Effector memory CD8-positive, alpha-beta T cell (primary cell): ENCODE data around the gene FAM107A.
A peak's percentile ranks its signal among the peaks of the same experiment; 100 is the strongest.

Source experiments
- ATAC-seq: fragments of 150-1000 bp; cut with Tn5 transposase; replicated peaks from 2 replicates; pipeline ENCODE4 v1.10.0; 2021; ENCODE audit warnings: mild to moderate bottlenecking, moderate library complexity
- DNase-seq, 3 experiments: peaks; one replicate each; pipeline ENCODE4 v3.0.0; 2021
- H3K27ac Mint-ChIP-seq, 2 donors: one replicate each; pipeline ENCODE4 v1.8.0; 2022; ENCODE audit warnings: mild to moderate bottlenecking in 2 of 2, mixed read lengths in 2 of 2, moderate library complexity in 2 of 2
- H3K27me3 Mint-ChIP-seq, 2 donors: one replicate each; pipeline ENCODE4 v1.8.0; 2022; ENCODE audit warnings: mixed read lengths in 2 of 2
- H3K36me3 Mint-ChIP-seq: one replicate; pipeline ENCODE4 v1.8.0; 2022; ENCODE audit warnings: mild to moderate bottlenecking, moderate library complexity, mixed read lengths; ENCODE audit not compliant: insufficient read depth
- H3K4me1 Mint-ChIP-seq, 2 donors: one replicate each; pipeline ENCODE4 v1.8.0; 2022; ENCODE audit warnings: low read depth in 2 of 2, mixed read lengths in 2 of 2
- H3K4me3 Mint-ChIP-seq, 2 donors: one replicate each; pipeline ENCODE4 v1.8.0; 2022; ENCODE audit warnings: mild to moderate bottlenecking in 2 of 2, mixed read lengths in 2 of 2, moderate library complexity in 2 of 2
- H3K9me3 Mint-ChIP-seq, 2 donors: one replicate each; pipeline ENCODE4 v1.8.0; 2022; ENCODE audit warnings: mixed read lengths in 2 of 2

The FAM107A gene

DNA sequence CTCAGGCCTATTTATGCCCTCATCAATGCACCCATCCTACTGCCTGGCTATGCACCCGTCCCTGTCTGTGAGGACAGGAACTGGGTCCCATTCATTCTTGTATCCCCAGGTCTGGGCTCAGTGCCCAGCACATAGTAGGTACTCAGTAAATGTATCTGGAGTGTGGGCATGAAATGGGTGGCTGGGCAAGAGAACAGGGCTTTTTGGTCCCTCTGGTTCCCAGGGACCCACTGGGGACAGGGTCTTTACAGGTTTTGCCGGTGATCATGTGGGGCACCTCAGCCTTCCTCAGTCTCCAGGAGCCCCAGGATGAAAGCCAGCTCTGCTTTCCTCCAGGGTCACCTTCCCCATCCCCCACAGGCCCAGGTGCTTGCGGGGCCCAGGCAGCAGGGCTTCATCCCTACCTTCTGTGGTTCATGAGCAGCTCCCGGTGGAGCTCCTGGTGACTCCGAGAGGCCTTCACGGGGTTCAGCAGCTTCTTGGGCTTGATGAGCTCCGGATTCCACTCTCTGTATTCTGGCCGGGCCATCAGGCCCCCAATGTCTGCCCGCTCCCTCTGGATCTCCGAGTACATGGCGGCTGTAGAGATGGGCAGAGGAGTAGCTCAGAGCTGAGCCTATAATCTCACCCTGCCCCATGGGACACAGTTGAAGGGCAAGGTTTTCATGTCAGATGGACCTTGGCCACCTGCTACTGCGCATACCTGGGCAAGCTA lies 7.7 kb downstream of the FAM107A start:
- peaks cover 6% of the 10 kb centered on the region for H3K36me3 Mint-ChIP-seq
- ATAC-seq (no peak), DNase-seq (no peak)
- H3K27ac Mint-ChIP-seq = peak overlapping the region in 1 of 2 donors; percentile 67
- no peaks in the 10 kb centered on the region for H3K9me3 Mint-ChIP-seq
- H3K4me1 Mint-ChIP-seq = peaks cover 7 to 8% of the 10 kb centered on the region in 2 donors
- H3K4me3 Mint-ChIP-seq = peak overlapping the region; percentile 44 to 64
- peaks cover 6 to 43% of the 10 kb centered on the region in 2 donors for H3K27me3 Mint-ChIP-seq

DNA sequence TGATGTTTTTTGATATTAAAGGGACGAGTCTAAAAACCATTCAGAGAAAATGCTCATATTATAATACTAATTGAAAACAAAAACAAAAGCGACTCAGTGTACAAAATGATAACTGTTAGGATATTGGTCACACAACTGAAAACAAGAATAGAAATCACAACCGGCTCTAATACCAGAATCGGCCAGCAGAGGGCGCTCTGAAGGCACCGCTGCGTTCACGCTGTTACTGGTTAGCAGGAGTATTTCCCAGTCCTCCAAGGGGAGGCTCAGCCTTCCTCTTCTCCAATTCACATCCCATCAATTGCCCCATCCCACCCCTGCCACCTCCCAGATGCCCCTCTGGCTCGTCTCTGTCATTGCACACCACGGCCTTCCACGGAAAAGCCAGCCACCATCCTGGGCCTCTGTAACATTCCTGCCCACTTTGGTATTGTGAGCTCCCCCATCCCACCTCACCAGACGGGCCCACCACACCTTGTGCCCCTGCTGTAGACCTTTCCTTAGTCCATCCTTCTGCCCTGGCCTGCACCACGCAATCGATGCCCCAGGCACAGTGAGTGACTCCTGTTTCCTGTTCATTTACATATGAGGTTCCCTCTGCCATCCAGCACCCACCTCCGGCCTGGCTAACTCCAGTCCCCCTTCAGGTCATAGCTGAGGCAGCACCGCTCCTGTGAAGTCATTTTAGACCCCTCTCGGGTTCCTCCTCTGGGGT lies 8.5 kb downstream of the FAM107A start:
- Mint-ChIP-seq H3K27ac (peak overlapping the region in 1 of 2 donors; percentile 67), H3K4me3 (peak overlapping the region; percentile 44 to 64), H3K4me1 (peaks cover 7 to 8% of the 10 kb centered on the region in 2 donors), H3K27me3 (peaks cover 9 to 42% of the 10 kb centered on the region in 2 donors), H3K9me3 (no peaks in the 10 kb centered on the region), H3K36me3 (peaks cover 6% of the 10 kb centered on the region)
- ATAC-seq (peak; percentile 51), DNase-seq (peak; percentile 59 to 67 (median 66))

DNA sequence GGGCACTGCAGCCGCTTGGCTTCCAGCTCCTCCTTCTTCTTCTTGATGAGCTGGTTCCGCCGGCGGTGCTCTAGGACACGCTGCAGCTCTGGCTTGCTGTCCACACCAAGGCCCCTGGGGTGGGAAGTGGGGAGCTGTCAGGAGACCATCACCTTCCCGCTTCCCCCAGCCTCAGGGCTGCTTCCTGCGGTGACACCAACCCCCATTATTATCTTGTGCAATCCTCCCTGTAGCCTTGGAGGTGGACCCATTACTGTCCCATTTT lies 10.0 kb downstream of the FAM107A start:
- no peak for DNase-seq

DNA sequence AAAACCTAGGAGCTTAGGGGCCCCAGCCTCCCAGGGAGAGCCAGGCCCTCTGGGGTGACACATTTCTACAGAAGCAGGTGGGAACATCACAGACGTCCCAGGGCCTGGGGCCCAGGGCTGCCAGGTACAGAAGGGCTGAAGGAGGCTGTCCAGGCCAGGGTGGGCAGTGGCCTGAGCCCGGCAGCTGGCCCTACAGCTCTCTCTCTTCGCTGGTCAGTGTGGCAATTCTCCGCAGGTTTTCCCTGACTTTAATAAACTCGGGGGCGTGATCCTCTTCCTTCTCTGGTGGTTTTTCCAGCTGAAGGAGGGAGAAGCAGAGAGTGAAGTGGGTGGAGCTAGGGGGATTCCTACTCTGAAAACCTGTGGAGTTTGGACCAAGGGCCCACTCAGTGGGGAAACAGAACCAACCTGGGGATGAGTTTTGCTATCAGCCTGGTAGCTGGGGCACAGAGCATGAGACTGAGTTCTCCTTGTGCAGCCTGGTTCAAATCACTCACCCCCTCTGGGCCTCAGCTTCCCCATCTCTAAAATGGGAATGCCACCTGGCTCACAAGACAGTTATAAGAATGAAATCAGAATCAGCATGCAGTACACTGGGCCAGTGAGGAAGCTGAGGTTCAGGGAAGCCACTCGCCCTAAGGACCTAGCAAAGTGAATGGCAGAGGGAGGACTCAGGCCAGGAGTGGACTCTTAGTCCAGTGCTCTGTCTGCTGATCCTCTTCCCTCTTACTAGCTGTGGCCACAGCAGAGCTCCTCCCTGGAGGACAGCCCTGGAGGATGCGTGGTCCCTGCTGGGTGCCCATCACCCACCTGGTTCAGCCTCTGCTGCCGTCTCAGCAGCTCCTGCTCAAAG lies 10.6 kb downstream of the FAM107A start:
- DNase-seq = no peak
- Mint-ChIP-seq H3K27me3 (peaks cover 13 to 39% of the 10 kb centered on the region in 2 donors), H3K4me3 (no peak overlapping the region), H3K27ac (no peak overlapping the region), H3K36me3 (peaks cover 6% of the 10 kb centered on the region), H3K4me1 (peaks cover 7 to 8% of the 10 kb centered on the region in 2 donors), H3K9me3 (no peaks in the 10 kb centered on the region)
- ATAC-seq = no peak

More for the DNA sequence above, 10.0 kb downstream of the FAM107A start:
- peaks cover 13 to 39% of the 10 kb centered on the region in 2 donors for H3K27me3 Mint-ChIP-seq
- H3K9me3 Mint-ChIP-seq = no peaks in the 10 kb centered on the region
- ATAC-seq = no peak
- H3K4me3 Mint-ChIP-seq = no peak overlapping the region
- H3K36me3 Mint-ChIP-seq = peaks cover 6% of the 10 kb centered on the region
- peaks cover 7 to 8% of the 10 kb centered on the region in 2 donors for H3K4me1 Mint-ChIP-seq
- H3K27ac Mint-ChIP-seq = no peak overlapping the region

DNA sequence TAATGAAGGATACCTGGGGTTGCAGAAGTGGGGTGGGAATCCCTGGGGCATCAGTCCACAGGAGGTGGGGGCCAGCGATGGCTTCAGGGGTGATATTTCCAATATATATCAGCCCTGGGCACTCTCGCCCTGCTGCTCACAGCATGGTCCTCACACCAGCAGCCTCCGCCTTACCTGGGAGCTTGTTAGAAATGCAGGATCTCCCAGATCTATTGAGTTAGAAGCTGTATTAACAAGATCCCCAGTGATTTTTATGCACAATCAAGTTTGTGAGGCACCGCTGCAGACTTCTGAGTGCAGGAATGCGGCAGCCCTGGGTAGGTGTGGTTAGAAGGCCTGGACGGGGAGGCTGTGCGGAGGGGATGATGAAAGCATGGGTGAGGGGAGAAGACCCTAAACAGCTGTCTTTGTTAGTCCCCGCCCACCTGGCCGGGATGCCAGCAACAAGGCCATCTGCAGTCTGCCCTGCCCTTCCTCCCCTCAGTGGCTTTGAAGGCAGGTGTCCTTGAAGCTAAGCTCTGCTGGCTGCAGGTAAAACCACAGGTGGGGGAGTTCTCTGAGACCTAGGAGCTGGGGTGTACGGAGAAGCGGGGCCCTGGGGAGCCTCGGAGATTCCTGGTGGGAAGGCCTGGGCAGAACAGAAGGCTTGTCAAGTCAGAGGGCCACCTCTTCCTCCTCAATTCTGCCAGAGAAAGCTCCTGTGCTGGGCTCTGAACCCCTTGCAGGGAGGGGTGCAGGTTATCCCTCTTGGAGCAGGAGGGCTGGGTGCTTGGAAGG lies 11.4 kb downstream of the FAM107A start:
- DNase-seq (no peak), ATAC-seq (no peak)
- Mint-ChIP-seq H3K9me3 (no peaks in the 10 kb centered on the region), H3K4me3 (no peak overlapping the region), H3K4me1 (peaks cover 7 to 8% of the 10 kb centered on the region in 2 donors), H3K27ac (no peak overlapping the region), H3K27me3 (peaks cover 13 to 39% of the 10 kb centered on the region in 2 donors), H3K36me3 (peaks cover 6% of the 10 kb centered on the region)

DNA sequence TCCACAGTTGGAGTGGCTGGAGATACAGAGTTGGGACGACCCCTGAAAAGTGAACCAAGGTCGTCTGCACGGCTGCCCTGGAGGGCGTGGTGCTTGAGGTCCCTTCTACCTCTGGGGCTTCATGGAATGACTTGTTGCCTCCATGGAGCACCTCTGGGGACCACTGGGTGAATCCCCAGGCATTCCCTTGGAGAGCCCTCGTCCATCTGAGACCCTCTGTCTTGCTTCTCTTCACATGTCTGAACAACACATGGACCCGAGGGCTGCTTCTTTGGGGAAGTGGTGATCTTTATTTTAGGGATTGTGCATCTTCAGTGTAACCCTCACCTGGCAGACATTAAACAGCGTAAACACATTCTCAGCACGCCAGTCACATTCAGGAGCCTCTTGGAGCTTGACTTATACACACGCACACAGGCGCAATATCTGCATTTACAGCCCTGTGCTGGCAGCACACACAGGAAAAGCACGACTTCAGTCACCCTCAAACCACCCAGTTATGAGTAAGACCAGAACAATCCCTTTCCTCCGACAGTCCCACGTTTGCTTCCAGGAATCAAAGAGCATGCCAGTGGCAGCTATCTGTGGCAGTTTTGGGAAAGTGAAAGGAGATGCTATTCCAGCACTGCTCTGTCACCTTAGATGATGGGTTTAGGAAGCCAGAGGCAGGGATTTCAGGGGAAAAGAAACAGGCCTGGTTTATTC lies 12.6 kb downstream of the FAM107A start:
- Mint-ChIP-seq H3K4me1 (peaks cover 7 to 8% of the 10 kb centered on the region in 2 donors), H3K27ac (no peak overlapping the region), H3K27me3 (peaks cover 13 to 39% of the 10 kb centered on the region in 2 donors), H3K4me3 (no peak overlapping the region), H3K9me3 (no peaks in the 10 kb centered on the region), H3K36me3 (peaks cover 6% of the 10 kb centered on the region)
- DNase-seq (no peak), ATAC-seq (no peak)

DNA sequence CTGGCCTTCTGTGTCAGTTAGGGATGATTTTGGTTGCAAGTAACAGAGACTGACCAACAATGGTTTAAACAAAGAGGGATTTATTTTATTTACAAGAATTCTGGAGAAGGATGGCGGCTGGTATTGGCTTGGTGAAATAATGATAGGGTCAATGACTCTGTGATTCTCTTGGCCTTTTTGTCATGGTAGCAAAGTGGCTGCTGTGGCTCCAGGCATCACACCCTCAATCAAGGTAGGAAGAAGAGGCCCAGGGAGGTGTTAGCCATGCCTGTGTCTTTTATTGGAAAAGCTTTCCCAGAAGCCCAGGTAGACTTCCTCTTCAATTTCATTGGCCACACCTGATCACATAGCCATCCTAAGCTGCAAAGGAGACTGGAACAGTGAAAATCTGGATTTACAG lies 13.1 kb downstream of the FAM107A start:
- Mint-ChIP-seq H3K9me3 (no peaks in the 10 kb centered on the region), H3K4me1 (peaks cover 5 to 6% of the 10 kb centered on the region in 2 donors), H3K27me3 (peaks cover 13 to 35% of the 10 kb centered on the region in 2 donors), H3K36me3 (peaks cover 6% of the 10 kb centered on the region), H3K27ac (no peak overlapping the region), H3K4me3 (no peak overlapping the region)
- ATAC-seq = no peak
- no peak for DNase-seq

DNA sequence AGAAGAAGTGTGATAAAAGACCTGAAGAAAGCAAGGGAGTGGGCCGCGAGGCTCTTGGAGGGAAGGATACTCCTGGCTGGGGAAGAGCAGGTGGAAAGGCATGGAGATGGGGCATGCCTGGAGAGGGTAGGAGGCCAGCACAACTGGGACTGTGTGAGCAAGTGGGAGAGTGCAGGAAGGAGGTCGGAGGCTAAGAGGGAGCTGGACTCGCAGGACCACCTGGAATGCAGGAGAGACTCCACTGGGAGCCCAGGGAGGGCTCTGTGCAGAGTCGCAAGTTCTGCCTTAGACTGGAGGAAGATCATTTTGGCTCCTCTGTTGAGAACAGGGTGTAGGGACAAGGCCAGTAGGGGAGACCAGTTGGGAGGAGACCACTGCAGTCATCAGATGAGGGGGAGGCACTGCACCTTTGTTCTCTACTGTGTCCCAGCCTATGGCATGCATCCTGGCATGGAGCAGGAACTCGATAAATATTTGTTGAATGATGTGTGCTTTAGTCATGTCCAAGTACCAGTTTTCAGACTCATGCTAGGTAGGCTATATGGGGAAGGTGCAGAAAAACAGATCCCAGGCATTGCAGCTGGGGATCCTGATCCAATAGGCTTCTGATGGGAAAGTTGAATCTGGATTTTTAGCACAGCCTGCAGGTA lies 13.7 kb downstream of the FAM107A start:
- ATAC-seq = no peak
- Mint-ChIP-seq H3K4me1 (peaks cover 0 to under 1% of the 10 kb centered on the region in 2 donors), H3K36me3 (peaks cover 3% of the 10 kb centered on the region), H3K9me3 (no peaks in the 10 kb centered on the region), H3K27me3 (peaks cover 13 to 30% of the 10 kb centered on the region in 2 donors), H3K27ac (no peak overlapping the region), H3K4me3 (no peak overlapping the region)
- DNase-seq = no peak

DNA sequence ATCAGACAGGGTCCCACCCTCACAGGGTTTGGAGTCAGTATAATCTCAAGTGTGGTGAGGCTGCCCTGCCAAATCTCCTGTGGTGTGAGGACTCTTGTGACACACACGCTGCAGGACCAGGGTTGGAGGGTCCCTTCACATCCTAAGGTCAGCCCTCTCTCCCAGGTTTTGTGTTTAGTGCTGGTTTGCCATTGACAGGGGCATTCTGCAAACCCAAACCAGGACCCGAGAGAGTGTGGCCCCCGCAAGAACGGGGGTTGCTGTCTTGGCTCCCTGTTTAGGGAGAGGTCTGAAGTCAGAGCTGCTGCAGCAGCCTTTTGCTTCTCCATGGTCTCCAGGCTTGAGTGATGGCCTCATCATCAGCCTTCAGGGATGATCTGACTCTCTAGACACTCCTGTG lies 14.7 kb downstream of the FAM107A start:
- Mint-ChIP-seq H3K27ac (no peak overlapping the region), H3K9me3 (no peaks in the 10 kb centered on the region)

DNA sequence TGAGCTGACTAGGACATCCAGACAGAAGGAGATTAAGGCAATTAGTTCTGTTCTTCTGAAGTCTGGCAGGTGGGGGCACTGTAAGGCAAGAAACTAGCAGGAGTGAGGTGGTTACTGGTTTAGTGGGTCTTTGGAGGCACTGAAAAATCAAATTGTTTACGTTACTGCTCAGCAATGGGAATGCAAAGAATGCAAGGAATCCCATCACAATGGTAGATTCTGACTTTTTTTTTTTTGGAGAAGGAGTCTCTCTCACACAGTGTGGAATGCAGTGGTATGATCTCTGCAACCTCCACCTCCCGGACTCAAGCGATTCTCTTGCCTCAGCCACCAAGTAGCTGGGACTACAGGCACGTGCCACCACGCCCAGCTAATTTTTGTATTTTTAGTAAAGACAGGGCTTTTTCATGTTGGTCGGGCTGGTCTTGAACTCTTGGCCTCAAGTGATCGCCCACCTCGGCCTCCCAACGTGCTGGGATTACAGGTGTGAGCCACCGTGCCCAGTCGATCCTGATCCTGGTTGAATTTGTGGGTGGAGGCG lies 16.4 kb downstream of the FAM107A start:
- no peaks in the 10 kb centered on the region for H3K36me3 Mint-ChIP-seq
- DNase-seq = no peak
- H3K4me1 Mint-ChIP-seq = no peaks in the 10 kb centered on the region
- no peak for ATAC-seq
- no peak overlapping the region for H3K4me3 Mint-ChIP-seq
- H3K9me3 Mint-ChIP-seq = no peaks in the 10 kb centered on the region
- no peak overlapping the region for H3K27ac Mint-ChIP-seq
- H3K27me3 Mint-ChIP-seq = peaks cover 17 to 40% of the 10 kb centered on the region in 2 donors

More for the DNA sequence above, 14.7 kb downstream of the FAM107A start:
- peaks cover 13 to 30% of the 10 kb centered on the region in 2 donors for H3K27me3 Mint-ChIP-seq
- no peaks in the 10 kb centered on the region for H3K4me1 Mint-ChIP-seq
- no peak overlapping the region for H3K4me3 Mint-ChIP-seq
- ATAC-seq = no peak
- DNase-seq = no peak
- peaks cover 2% of the 10 kb centered on the region for H3K36me3 Mint-ChIP-seq

DNA sequence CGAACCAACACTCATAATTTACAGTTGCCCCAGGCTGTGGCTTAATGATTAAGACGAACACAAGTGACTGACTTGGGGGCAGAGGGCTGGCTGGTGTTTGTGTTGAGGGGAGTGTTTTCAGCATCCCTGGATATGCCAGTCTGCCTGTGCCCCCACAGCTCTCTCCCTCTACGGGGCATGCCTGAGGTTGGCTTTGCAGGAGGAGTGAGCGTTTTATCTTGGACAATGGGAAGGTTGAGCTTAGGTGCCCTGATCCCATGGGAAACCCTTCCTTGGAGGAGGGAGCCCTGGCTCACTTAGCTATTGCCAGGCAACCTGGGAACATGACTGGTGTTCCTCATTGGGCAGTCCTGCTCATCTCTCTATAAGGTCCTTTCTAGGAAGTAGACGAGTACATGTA lies 17.6 kb downstream of the FAM107A start:
- ATAC-seq = no peak
- peaks cover 17 to 46% of the 10 kb centered on the region in 2 donors for H3K27me3 Mint-ChIP-seq
- DNase-seq = no peak
- no peaks in the 10 kb centered on the region for H3K36me3 Mint-ChIP-seq
- H3K4me3 Mint-ChIP-seq = no peak overlapping the region
- H3K27ac Mint-ChIP-seq = no peak overlapping the region
- H3K4me1 Mint-ChIP-seq = no peaks in the 10 kb centered on the region
- no peaks in the 10 kb centered on the region for H3K9me3 Mint-ChIP-seq

DNA sequence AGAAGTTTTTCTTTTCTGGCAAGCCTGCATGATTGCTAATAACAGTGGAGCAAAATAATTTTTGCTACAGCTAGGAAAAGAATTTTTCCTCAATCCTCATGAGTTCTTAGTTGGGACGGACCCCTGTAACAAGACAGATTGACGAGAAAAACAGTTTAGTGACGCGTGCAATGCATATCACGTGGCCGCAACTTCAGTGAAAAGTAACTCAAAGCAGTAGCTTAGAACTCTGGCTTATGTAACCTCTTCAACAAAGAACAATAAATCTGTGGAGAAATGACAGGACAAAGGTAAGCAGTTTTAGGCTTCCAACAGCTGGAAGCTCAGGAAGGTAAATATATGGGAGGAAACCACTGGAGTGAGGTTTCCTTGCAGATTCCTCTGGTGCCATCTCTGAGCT lies 19.7 kb downstream of the FAM107A start:
- H3K27me3 Mint-ChIP-seq = peaks cover 19 to 48% of the 10 kb centered on the region in 2 donors
- H3K36me3 Mint-ChIP-seq = no peaks in the 10 kb centered on the region
- ATAC-seq (no peak), DNase-seq (no peak)
- no peaks in the 10 kb centered on the region for H3K4me1 Mint-ChIP-seq
- no peak overlapping the region for H3K27ac Mint-ChIP-seq
- no peak overlapping the region for H3K4me3 Mint-ChIP-seq
- no peaks in the 10 kb centered on the region for H3K9me3 Mint-ChIP-seq
